Limb (tissue), 2 donors: Measurements from ENCODE around the gene MAP3K7CL.
"Not testable (repeated sequence)": the region's sequence is repeated elsewhere in the genome, so short reads cannot be mapped to it uniquely, and the experiment has no call there.

Experiments
- DNase-seq, 2 donors: peaks; one replicate each; pipeline ENCODE4 v3.0.0-alpha.2; 2016; ENCODE audit errors: extremely low spot score in 2 of 2

Gene MAP3K7CL

DNA sequence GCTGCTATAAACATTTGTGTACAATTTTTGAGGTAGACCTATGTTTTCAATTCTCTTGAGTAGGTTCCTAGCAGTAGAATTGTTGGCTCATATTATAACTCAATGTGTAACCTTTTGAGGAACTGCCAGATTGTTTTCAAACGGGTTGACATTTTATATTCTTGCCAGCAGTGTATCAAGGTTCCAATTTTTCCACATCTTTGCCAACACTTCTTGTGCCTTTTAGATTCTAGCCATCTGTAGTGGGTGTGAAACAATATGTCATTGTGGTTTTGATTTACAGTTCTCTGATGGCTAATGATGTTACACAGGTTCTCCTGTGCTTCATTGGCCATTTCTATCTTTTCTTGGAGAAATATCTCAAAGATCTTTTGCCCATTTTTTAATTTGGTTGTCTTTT is 36.4 kb downstream of the MAP3K7CL start:
- no peak for DNase-seq

GRCh38 chr21:29167481-29167880 is 37.0 kb downstream of the MAP3K7CL start:
- not testable (repeated sequence) for DNase-seq

- DNase-seq: no peak
Measured at GRCh38 chr21:29168891-29169315, 38.5 kb downstream of the MAP3K7CL start.

GRCh38 chr21:29170944-29171343 is 40.5 kb downstream of the MAP3K7CL start:
- no peak for DNase-seq

DNA sequence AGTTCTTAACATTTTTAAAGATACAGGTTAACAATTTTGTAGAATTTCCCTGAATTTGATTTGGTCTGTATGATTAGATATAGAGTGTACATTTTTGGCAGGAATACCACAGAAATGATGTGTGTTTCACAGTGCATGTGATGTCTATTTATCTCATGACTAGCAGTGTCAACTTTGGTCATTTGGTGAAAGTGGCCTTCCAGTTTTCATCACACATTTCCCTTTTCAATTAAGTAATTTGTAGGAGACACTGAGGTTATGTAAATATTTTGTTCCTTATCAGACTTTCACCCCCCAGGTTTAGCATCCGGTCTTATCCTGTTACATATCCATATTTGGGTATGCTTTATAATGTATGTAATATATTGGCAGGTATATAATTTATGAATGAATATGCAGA is 41.8 kb downstream of the MAP3K7CL start:
- no peak for DNase-seq

DNA sequence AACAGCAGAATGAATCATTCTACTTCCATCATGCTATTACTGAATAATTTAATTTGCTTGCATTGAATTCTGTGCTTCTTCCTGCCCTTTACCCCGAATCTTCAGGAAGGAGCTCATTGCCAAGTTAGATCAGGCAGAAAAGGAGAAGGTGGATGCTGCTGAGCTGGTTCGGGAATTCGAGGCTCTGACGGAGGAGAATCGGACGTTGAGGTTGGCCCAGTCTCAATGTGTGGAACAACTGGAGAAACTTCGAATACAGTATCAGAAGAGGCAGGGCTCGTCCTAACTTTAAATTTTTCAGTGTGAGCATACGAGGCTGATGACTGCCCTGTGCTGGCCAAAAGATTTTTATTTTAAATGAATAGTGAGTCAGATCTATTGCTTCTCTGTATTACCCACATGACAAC is 44.2 kb downstream of the MAP3K7CL start:
- no peak for DNase-seq

- no peak for DNase-seq
Measured at GRCh38 chr21:29175408-29176134, 45.1 kb downstream of the MAP3K7CL start.

- DNase-seq: no peak
Measured at GRCh38 chr21:29176471-29177120, 46.2 kb downstream of the MAP3K7CL start.

GRCh38 chr21:29177800-29178199 is 47.4 kb downstream of the MAP3K7CL start:
- no peak for DNase-seq

DNA sequence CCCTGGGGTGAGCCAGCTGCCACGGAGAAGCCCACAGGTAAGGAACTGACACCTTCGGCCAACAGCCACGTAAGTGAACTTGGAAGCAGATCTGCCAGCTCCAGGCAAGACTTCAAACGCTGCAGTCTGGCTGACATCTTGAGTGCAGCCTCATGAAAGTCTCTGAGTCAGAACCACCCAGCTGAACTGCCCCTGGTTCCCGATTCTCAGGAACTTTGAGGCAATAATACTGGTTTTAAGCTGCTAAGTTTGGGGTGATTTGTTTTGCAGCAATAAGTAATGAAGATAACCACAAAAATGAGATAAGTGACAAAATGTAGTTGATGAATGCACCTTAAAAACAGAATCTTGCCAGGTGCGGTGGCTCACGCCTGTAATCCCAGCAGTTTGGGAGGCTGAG is 48.5 kb downstream of the MAP3K7CL start:
- no peak for DNase-seq

DNA sequence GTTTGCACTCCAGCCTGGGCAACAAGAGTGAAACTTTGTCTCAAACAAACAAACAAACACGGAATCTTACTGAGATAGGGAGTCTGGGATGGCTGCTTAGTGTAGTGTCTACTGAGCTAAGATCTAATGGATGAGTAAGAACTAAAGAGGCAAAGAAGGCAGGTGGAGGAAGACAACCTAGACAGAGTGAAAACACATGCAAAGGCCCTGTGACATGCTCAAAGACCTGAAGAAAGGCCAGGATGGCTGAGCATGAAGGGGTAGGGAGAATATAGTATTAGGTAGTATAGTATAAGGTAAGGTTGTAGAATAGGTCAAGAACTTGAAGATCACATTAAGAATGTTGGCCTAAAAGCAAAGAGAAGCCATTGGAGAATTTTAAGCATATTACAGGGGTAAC is 49.1 kb downstream of the MAP3K7CL start:
- no peak for DNase-seq

DNA sequence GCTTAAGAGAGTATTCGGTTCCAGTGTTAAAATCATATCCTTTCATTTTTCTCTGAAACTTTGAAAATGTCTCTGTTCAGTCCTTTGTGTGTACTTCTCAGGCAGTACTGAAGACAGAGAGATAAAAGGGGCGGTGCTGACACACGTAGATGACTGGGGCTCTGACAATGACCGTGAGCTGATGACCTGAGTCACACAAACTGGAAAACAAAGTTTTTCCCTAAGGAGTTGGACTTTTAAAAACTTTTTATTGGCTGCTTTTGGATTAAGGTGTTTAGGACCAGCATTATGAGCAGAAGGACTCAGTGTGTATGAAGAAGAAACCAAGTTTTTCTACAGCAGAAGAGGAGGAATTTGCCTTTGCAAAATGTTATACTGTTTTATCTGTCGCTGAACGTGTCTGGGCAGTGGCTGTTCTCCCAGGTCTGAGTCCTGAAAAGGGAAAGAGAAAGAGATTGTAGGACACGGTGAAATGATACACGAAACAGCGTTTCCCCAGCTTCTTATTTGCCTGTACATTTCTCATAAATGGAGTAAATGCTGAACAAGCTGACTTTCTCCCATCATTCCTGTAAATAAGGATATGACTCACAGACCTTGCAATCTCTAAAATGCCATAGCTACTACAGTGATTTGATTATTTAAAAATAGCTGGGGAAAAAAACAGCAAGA is 51.5 kb downstream of the MAP3K7CL start:
- peak in 1 of 2 donors; percentile 26 for DNase-seq

DNA sequence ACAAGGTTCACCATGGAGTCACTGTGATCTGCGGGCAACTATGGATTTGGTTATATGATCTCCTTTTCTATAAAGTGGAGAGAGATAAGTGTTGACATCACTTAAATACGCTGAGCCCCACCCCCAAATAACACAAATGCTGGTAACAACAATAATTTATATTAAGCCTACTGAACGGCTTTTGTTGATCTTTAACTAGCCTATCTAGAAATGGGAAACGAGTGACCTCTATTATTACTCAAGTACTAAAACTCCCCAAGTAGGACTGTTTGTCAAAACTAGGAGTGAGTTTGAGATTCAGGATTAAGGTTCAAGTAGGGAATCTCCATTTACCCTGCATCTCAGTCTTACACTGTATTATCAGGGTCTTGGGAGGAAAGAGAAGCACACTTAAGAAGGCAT is 52.2 kb downstream of the MAP3K7CL start:
- no peak for DNase-seq

DNA sequence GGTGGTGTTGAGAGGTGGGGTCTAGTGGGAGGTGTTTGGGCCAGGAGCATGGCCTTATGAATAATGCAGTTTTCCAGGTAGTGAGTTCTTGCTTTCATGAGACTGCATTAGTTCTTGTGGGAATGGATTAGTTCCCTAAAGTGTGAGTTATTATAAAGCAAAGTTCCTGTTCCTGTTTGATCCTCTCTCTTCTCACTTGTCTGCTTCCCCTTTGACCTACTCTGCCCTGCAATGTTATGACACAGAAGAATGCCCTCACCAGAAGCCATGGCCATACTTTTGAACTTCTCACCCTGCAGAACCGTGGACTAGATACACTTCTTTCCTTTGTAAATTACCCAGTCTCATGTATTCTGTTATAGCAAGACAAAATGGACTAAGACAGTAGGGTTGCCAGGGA is 53.6 kb downstream of the MAP3K7CL start:
- no peak for DNase-seq

GRCh38 chr21:29185172-29185571 is 54.7 kb downstream of the MAP3K7CL start:
- DNase-seq: no peak

DNA sequence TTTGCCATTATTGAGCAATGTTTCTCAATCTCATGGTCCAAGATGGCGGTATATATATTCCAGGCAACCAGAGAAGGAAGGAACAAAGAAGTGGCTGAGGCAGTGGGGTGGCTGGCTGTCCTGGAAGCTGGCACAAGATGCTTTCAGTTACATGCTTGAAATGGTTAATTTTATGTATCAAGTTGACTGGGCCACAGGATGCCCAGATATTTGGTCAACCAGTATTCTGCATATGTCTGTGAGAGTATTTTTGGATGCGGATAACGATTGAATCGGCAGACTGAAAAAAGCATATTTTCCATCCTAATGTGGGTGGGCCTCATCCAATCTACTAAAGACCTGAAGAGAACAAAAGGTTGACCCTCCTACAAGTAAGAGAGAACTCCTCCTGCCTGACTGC is 55.2 kb downstream of the MAP3K7CL start:
- DNase-seq: no peak

- no peak for DNase-seq
Measured at GRCh38 chr21:29186246-29186645, 55.8 kb downstream of the MAP3K7CL start.

DNA sequence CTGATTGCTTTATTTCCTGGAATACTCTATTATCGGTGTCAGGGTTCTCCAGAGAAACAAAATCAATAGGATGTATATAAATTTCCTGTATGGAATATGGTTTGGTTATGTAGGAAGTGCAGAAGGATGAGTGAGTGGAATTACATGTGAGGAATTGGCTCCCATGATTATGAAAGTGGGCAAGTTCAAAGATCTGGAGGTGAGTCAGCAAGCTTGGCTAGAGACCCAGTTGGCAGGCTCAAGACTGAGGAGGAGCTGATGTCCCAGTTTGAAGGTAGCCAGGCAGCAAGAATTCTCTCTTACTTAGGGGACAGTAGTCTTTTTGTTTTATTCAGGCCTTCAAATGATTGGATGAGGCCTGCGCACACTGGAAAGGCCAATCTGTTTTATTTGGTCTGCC is 57.5 kb downstream of the MAP3K7CL start:
- no peak for DNase-seq

DNA sequence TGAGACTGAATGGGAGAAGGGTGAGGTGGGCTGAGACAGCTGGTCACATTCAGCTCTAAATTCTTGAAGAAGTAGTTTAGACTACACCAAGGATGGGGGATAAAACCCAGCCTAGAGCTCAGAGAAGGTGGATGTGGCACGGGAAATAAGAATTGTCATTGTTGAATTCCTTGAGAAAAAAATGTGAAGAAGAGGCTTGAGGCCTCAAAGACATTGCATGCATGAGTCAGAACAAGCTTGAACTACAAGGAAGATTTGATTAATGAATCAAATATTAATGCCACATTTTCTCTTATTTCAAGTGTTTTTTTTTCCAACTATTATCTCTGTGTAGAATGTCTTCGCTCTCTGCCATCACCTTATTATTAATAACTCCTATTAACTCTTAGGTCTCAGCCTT is 58.9 kb downstream of the MAP3K7CL start:
- DNase-seq: no peak

DNA sequence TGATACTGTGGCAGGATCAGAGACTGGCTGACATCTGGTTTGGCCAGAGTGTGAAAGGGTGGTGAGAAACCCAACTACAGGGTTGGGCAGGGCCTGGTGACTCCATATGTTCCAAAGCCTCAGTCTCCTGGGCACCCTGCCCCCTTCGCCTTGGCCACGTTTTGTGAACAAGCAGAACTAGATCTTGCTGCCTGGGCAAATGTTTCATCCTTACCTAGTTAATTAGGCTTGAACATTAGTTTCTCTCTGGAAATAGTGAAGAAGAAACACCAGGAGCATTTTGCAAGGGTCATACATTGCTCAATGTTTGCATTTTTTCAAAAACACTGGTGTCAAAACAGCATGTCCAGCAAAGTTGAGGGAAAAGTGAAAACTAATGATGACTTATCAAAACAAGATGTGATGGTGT is 60.5 kb downstream of the MAP3K7CL start:
- no peak for DNase-seq

GRCh38 chr21:29193072-29193471 is 62.6 kb downstream of the MAP3K7CL start:
- peak in 1 of 2 donors; percentile 33 for DNase-seq

DNA sequence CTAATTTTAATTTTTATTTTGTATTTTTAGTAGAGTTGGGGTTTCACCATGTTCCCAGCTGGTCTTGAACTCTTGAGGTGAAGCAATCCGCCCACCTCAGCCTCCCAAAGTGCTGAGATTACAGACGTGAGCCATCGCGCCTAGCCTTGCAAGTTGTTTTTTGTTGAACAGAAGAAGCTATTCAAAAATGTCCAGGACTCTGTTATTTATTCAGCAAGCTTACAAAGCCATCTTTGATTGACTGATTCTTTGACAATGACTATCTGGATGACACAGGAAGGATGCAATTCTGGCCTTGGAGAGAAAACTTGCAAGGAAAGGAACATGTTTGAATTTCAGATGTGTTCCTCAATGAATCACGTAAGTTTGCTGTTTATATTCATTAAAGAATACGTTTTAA is 63.5 kb downstream of the MAP3K7CL start:
- no peak for DNase-seq

- no peak for DNase-seq
Measured at GRCh38 chr21:29194342-29194741, 63.9 kb downstream of the MAP3K7CL start.
